Endothelial cell of umbilical vein (primary cell): Measurements from ENCODE around the gene PKNOX1. TPM values are rescaled to one million over a fixed set of nuclear protein-coding genes. Genes with fewer than 3 reads are reported as not detected.
A peak's percentile ranks its signal among the peaks of the same experiment; 100 is the strongest.
"Not testable (repeated sequence)": the region's sequence is repeated elsewhere in the genome, so short reads cannot be mapped to it uniquely, and the experiment has no call there.

ENCODE experiments used
- BruUV-seq: library from RNA; stranded (reverse); fragments of 400-500 nt; replicated peaks from 2 replicates; lab custom pipeline; 2021; lab: Mats Ljungman, UMichigan
- CTCF ChIA-PET: fragments of 300-600, 350-600 bp; sonication (Branson Sonifier 250); formaldehyde crosslinking; loops from one replicate; lab custom pipeline; 2021; ENCODE audit warnings: antibody characterized with exemption, inconsistent platforms; lab: Charles Lee
- POLR2A ChIA-PET: fragments of 300-600, 350-600 bp; sonication (Branson Sonifier 250); formaldehyde crosslinking; loops from one replicate; lab custom pipeline; 2021; ENCODE audit warnings: antibody characterized with exemption, inconsistent platforms; lab: Charles Lee
- DNase-seq: peaks from one replicate; pipeline ENCODE4 v3.0.0-alpha.2; 2011; ENCODE audit warnings: low read depth, low spot score
- FAIRE-seq: peaks from 2 replicates; lab custom pipeline; 2011; peaks lifted over from hg19 to GRCh38; lab: Jason Lieb, UNC
- H2AFZ ChIP-seq: 2 replicates; pipeline ENCODE4 v1.6.0; 2012; ENCODE audit warnings: low read depth, low read length, control low read depth, inconsistent platforms
- H3K27ac ChIP-seq: 2 replicates; pipeline ENCODE4 v1.5.1; 2011; ENCODE audit warnings: low read depth, mild to moderate bottlenecking, control low read depth, low read length, moderate library complexity; ENCODE audit not compliant: insufficient read depth
- H3K27me3 ChIP-seq, 2 experiments: 2 replicates each; pipeline versions ENCODE4 v1.6.0 to v1.6.1; 2011; ENCODE audit warnings: low read length in 2 of 2, mixed read lengths in 1 of 2; ENCODE audit not compliant: control insufficient read depth in 2 of 2, insufficient read depth in 2 of 2
- H3K36me3 ChIP-seq, 2 experiments: 2 replicates in 1 of 2; 3 replicates in 1 of 2; pipeline ENCODE4 v1.5.1; 2011; ENCODE audit warnings: low read length in 2 of 2, mild to moderate bottlenecking in 1 of 2, moderate library complexity in 1 of 2; ENCODE audit not compliant: control insufficient read depth in 2 of 2, insufficient read depth in 2 of 2; ENCODE audit errors: extremely low read depth in 1 of 2
- H3K4me1 ChIP-seq: 3 replicates; pipeline ENCODE4 v1.5.1; 2011; ENCODE audit warnings: mild to moderate bottlenecking, low read length; ENCODE audit not compliant: control insufficient read depth, insufficient read depth; ENCODE audit errors: extremely low read depth
- H3K4me2 ChIP-seq: 2 replicates; pipeline ENCODE4 v1.6.1; 2011; ENCODE audit warnings: low read length, control low read depth, mixed read lengths; ENCODE audit not compliant: insufficient read depth
- H3K4me3 ChIP-seq, 3 experiments: fragments of 200-600 bp in 1 of 3; sonication (generic), shearing (Covaris generic) in 1 of 3; replicated peaks in 1 of 3; 2 replicates each; pipeline ENCODE4 v1.5.1; 2011 to 2016; ENCODE audit warnings: control low read depth in 3 of 3, low read length in 3 of 3, mild to moderate bottlenecking in 2 of 3, inconsistent platforms in 1 of 3, low read depth in 1 of 3, moderate library complexity in 1 of 3; ENCODE audit not compliant: insufficient read depth in 1 of 3
- H3K79me2 ChIP-seq: 2 replicates; pipeline ENCODE4 v1.6.0; 2012; ENCODE audit warnings: low read length, inconsistent platforms; ENCODE audit not compliant: control insufficient read depth, insufficient read depth
- H3K9ac ChIP-seq: replicated peaks from 2 replicates; pipeline ENCODE3; 2011; ENCODE audit warnings: low read length, control low read depth; ENCODE audit not compliant: insufficient read depth; ENCODE audit errors: extremely low read depth
- H3K9me1 ChIP-seq: replicated peaks from 3 replicates; pipeline ENCODE4 v1.6.0; 2011; ENCODE audit warnings: mild to moderate bottlenecking, low read length; ENCODE audit not compliant: control insufficient read depth, insufficient read depth; ENCODE audit errors: extremely low read depth
- H3K9me3 ChIP-seq: replicated peaks from 2 replicates; pipeline ENCODE4 v1.5.1; 2012; ENCODE audit warnings: low read length, inconsistent platforms; ENCODE audit not compliant: control insufficient read depth, insufficient read depth
- H4K20me1 ChIP-seq: replicated peaks from 2 replicates; pipeline ENCODE3; 2011; ENCODE audit warnings: mild to moderate bottlenecking, low read length; ENCODE audit not compliant: control insufficient read depth, insufficient read depth; ENCODE audit errors: extremely low read depth
- dilution Hi-C: fragments of 300-500 bp; cut with MboI; formaldehyde crosslinking; loops from one replicate; pipeline ENCODE4 v1.15.0; 2019; ENCODE audit warnings: low sequenced_read_pairs; ENCODE audit not compliant: extremely low pct_ligation_motif_present
- intact Hi-C: fragments of 100-400 bp; cut with micrococcal nuclease; formaldehyde crosslinking; loops from one replicate; pipeline ENCODE4 v1.10.0; 2022
- polyA plus RNA-seq, 4 experiments: library from polyadenylated mRNA; depleted of rRNA in 3 of 4; stranded (reverse) in 3 of 4; unstranded in 1 of 4; fragments of >200 nt; gene quantifications; 2 replicates each; pipeline versions ENCODE4 v1.2.1 to v1.2.3, GENCODE V29; 2011 to 2012; ENCODE audit warnings: missing spikeins in 1 of 4
- total RNA-seq: library from RNA; stranded (reverse); gene quantifications from 2 replicates; pipeline ENCODE4 v1.2.3, GENCODE V29; 2021

Gene PKNOX1
- total and polyA plus RNA-seq, 2 donors (not counting 3 experiments of a cell fraction or from before 2014, with no cell fraction given), result 16.6 to 23.6 TPM

DNA sequence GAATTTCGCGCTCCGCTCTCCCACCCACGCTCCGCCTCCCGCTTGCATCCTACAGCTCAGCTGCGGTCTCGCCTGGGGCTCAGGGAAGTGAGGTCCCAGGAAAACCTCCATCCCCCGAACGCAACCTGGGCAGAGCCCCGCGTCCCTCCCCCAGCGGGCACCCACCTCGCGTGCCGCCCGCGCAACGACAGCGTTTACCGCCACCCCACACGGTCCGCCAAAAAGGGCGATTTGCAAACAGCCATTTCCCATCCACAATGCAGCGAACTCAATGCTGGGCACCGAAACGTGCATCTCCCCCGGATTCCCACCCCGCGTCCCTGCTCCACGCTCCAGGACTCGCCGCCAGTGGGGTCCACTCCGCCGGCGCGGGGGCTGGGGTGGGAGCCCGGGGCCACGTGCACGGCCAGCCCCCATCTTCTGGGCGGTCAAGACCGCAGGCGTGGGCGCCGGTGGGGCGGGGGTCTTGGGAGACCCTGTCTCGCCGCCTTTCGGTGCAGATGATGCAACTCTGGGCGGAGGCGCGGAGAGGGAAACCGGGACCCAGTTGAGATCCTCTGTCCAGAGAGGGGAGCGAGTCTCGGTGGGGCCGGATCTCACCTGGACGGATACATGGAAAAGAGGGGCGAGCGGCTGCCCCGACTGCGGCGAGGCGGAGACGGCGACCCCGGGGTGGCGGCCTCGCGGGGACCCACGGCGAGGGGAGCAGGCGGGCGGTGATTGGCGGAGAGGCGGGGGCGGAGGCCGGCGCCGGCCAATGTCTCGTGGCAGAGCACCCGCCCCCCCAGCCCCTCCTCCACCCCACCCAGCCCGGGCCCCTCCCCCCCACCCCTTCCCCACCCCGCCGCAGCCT lies 101.0 kb downstream of the PKNOX1 start, which contains the start of gene CBS:
Gene CBS, minus strand, starts transcription at position 666 of the 853 bp plus-strand sequence. CDS start 3,642 bp downstream, outside the sequence.
- H3K27me3 ChIP-seq, H3K9ac ChIP-seq, H3K9me1 ChIP-seq, CTCF ChIA-PET, H3K4me2 ChIP-seq, H3K27ac ChIP-seq, H3K36me3 ChIP-seq, DNase-seq, H3K4me3 ChIP-seq, H3K4me1 ChIP-seq, H2AFZ ChIP-seq, H3K9me3 ChIP-seq, FAIRE-seq, dilution Hi-C loops, intact Hi-C loops, H4K20me1 ChIP-seq, POLR2A ChIA-PET, H3K79me2 ChIP-seq: not testable (repeated sequence)
- BruUV-seq, result TSS peak; percentile 34

DNA sequence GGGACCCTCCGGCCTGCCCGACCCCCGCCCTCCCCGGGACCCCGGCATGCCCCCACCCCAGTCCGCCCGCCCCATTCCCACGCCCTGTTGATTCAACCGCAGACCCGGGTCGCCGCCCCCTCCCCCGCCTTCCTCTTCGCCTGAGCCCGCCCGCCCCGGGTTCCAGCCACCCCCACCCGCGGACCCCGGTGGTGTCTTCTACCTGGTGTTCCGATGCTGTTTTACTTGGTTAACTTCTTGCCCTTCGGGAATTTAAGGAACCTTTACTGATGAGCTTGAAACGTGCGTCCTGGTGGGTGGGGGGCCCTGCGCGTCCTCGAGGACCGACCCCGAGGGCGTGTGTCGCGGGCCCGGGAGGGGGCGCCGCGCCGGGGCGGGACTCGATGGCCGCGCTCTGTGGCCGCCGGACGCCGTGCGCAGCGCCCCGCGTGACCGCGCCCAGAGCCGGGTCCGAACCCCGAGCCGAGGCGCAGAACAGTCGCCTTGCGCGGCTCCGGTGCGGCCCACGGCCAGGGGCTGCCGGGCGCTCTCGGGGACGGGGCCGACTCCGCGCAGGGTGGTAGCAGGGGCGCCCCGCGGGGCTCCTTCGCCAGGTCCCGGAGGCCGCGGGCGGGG lies 101.8 kb downstream of the PKNOX1 start:
- dilution Hi-C loops, FAIRE-seq, intact Hi-C loops: not testable (repeated sequence)

DNA sequence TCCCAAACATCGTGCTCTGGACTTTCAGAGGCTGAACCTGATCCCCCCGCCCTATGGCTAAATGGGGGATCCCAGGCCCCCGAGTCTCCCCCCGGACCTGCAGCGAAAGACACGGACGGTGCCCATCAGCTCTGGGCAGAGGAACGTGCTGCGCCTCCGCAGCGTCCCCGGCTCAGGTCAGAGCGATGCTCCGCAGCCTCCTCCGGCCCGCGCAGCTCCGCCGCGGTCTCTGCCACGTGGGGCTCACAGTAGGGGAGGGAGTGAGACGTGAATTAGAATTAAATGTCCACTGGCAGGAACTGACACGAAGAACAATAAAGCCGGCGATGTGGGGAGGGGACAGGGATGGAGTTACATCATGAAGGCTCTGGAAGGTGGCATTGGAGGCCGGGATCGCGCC lies 102.3 kb downstream of the PKNOX1 start:
- H2AFZ ChIP-seq, H3K9me3 ChIP-seq, BruUV-seq, H3K9me1 ChIP-seq, H3K4me3 ChIP-seq, H3K9ac ChIP-seq, H3K36me3 ChIP-seq, CTCF ChIA-PET, H3K27me3 ChIP-seq, POLR2A ChIA-PET, H4K20me1 ChIP-seq, dilution Hi-C loops, DNase-seq, intact Hi-C loops, H3K79me2 ChIP-seq, H3K27ac ChIP-seq, H3K4me2 ChIP-seq, H3K4me1 ChIP-seq: not testable (repeated sequence)
- FAIRE-seq, result peak; percentile 47

More for the DNA sequence above, 101.8 kb downstream of the PKNOX1 start:
- H4K20me1 ChIP-seq, CTCF ChIA-PET, POLR2A ChIA-PET, H3K27ac ChIP-seq, H3K4me1 ChIP-seq, H3K36me3 ChIP-seq, DNase-seq, H2AFZ ChIP-seq, BruUV-seq, H3K4me3 ChIP-seq, H3K9me1 ChIP-seq, H3K9me3 ChIP-seq, H3K79me2 ChIP-seq, H3K9ac ChIP-seq, H3K27me3 ChIP-seq, H3K4me2 ChIP-seq: not testable (repeated sequence)
